ENCODE results near the gene FLNB. TPM values are rescaled to one million over a fixed set of nuclear protein-coding genes. Genes with fewer than 3 reads are reported as not detected.
A peak's percentile ranks its signal among the peaks of the same experiment; 100 is the strongest.

Gene FLNB
- polyA plus RNA-seq, 3 donors, result 0.47 to 4.0 (median 2.1) TPM

GRCh38 chr3:58052373-58053273, 44.4 kb downstream of the FLNB start:
- Histone ChIP-seq H3K4me3 (replicated peaks in 1 of 3; ENCODE audit: low read depth in 2 of 3, low read length in 3 of 3) (no peak overlapping the region), H3K27me3 (ENCODE audit: control insufficient read depth in 2 of 2, insufficient read depth in 2 of 2, low read length in 2 of 2) (no peaks in the 10 kb centered on the region), H2AFZ (ENCODE audit: insufficient read depth, low read depth, low read length, poor library complexity, severe bottlenecking) (peak overlapping the region; percentile 9), H3K4me1 (ENCODE audit: control insufficient read depth in 1 of 2, insufficient read depth in 2 of 2, low read length in 2 of 2) (peaks cover 26 to 33% of the 10 kb centered on the region in 2 donors), H3K79me2 (ENCODE audit: insufficient read depth, low read length) (peaks cover 42% of the 10 kb centered on the region), H3K36me3 (replicated peaks in 1 of 2; ENCODE audit: control insufficient read depth in 1 of 2, insufficient read depth in 2 of 2, low read length in 2 of 2) (no peaks in the 10 kb centered on the region), H3K9ac (ENCODE audit: insufficient read depth, low read length, poor library complexity, severe bottlenecking) (no peak overlapping the region), H4K20me1 (ENCODE audit: insufficient read depth, low read length) (no peaks in the 10 kb centered on the region), H3K27ac (ENCODE audit: low read depth in 1 of 2, low read length in 2 of 2) (peak overlapping the region in 1 of 2 donors; percentile 54), H3K9me3 (replicated peaks in 1 of 2; ENCODE audit: control insufficient read depth in 1 of 2, insufficient read depth in 1 of 2, low read length in 2 of 2) (peaks cover 8 to 12% of the 10 kb centered on the region in 2 donors), H3K4me2 (replicated peaks; ENCODE audit: extremely low read depth, low read length, poor library complexity, severe bottlenecking) (no peak overlapping the region)
- peaks cover 10 to 15% of the 10 kb centered on the region in 2 donors for H3K36me3 Mint-ChIP-seq
- peak; percentile 63 to 85 (median 77) for DNase-seq
- peaks cover 45% of the 10 kb centered on the region for H3K4me1 Mint-ChIP-seq
- peak overlapping the region in 5 of 7 donors; percentile 58 to 90 (median 75) for H3K27ac Mint-ChIP-seq
- peaks cover 8 to 16% (median 11%) of the 10 kb centered on the region in 7 donors for H3K9me3 Mint-ChIP-seq
- H3K4me3 Mint-ChIP-seq, result no peak overlapping the region
- 36% methylated on average over 6 of the region's 8 CpGs for WGBS (ENCODE audit: insufficient coverage)
- no peak for TF ChIP-seq CTCF (IDR thresholded peaks at IDR 0.05)
- intact Hi-C loops (cut with micrococcal nuclease), result no loop called here
- H3K27me3 Mint-ChIP-seq (ENCODE audit: low read depth in 3 of 3), result peaks cover 0 to 5% (median 1%) of the 10 kb centered on the region in 3 donors

- no peak for TF ChIP-seq CTCF (IDR thresholded peaks at IDR 0.05)
- no peak for DNase-seq
- peaks cover 0 to 5% (median 1%) of the 10 kb centered on the region in 3 donors for H3K27me3 Mint-ChIP-seq (ENCODE audit: low read depth in 3 of 3)
- intact Hi-C loops (cut with micrococcal nuclease), result no loop called here
- Histone ChIP-seq H3K4me2 (replicated peaks; ENCODE audit: extremely low read depth, low read length, poor library complexity, severe bottlenecking) (no peak overlapping the region), H2AFZ (ENCODE audit: insufficient read depth, low read depth, low read length, poor library complexity, severe bottlenecking) (no peak overlapping the region), H3K4me3 (replicated peaks in 1 of 3; ENCODE audit: low read depth in 2 of 3, low read length in 3 of 3) (no peak overlapping the region), H3K36me3 (replicated peaks in 1 of 2; ENCODE audit: control insufficient read depth in 1 of 2, insufficient read depth in 2 of 2, low read length in 2 of 2) (no peaks in the 10 kb centered on the region), H3K27me3 (ENCODE audit: control insufficient read depth in 2 of 2, insufficient read depth in 2 of 2, low read length in 2 of 2) (no peaks in the 10 kb centered on the region), H3K27ac (ENCODE audit: low read depth in 1 of 2, low read length in 2 of 2) (no peak overlapping the region), H3K9ac (ENCODE audit: insufficient read depth, low read length, poor library complexity, severe bottlenecking) (no peak overlapping the region), H3K79me2 (ENCODE audit: insufficient read depth, low read length) (peaks cover 37% of the 10 kb centered on the region), H4K20me1 (ENCODE audit: insufficient read depth, low read length) (no peaks in the 10 kb centered on the region), H3K9me3 (replicated peaks in 1 of 2; ENCODE audit: control insufficient read depth in 1 of 2, insufficient read depth in 1 of 2, low read length in 2 of 2) (peaks cover 8 to 12% of the 10 kb centered on the region in 2 donors), H3K4me1 (ENCODE audit: control insufficient read depth in 1 of 2, insufficient read depth in 2 of 2, low read length in 2 of 2) (peaks cover 40 to 53% of the 10 kb centered on the region in 2 donors)
- no peak overlapping the region for H3K4me3 Mint-ChIP-seq
- H3K27ac Mint-ChIP-seq, result peak overlapping the region in 1 of 7 donors; percentile 57
- H3K9me3 Mint-ChIP-seq, result peaks cover 8 to 16% (median 11%) of the 10 kb centered on the region in 7 donors
- peaks cover 10 to 15% of the 10 kb centered on the region in 2 donors for H3K36me3 Mint-ChIP-seq
- H3K4me1 Mint-ChIP-seq, result peaks cover 57% of the 10 kb centered on the region
Measured at GRCh38 chr3:58054652-58055051, 46.4 kb downstream of the FLNB start.
